NOMO-1 treated with dmso at 0.1 percent for 144 hours (cell line): ENCODE results near the gene CDK5R2.

Source experiments
- DNase-seq: peaks from one replicate; lab custom pipeline; 2025; ENCODE audit not compliant: unreplicated experiment; lab: John Stamatoyannopoulos, UW

Gene CDK5R2

DNA sequence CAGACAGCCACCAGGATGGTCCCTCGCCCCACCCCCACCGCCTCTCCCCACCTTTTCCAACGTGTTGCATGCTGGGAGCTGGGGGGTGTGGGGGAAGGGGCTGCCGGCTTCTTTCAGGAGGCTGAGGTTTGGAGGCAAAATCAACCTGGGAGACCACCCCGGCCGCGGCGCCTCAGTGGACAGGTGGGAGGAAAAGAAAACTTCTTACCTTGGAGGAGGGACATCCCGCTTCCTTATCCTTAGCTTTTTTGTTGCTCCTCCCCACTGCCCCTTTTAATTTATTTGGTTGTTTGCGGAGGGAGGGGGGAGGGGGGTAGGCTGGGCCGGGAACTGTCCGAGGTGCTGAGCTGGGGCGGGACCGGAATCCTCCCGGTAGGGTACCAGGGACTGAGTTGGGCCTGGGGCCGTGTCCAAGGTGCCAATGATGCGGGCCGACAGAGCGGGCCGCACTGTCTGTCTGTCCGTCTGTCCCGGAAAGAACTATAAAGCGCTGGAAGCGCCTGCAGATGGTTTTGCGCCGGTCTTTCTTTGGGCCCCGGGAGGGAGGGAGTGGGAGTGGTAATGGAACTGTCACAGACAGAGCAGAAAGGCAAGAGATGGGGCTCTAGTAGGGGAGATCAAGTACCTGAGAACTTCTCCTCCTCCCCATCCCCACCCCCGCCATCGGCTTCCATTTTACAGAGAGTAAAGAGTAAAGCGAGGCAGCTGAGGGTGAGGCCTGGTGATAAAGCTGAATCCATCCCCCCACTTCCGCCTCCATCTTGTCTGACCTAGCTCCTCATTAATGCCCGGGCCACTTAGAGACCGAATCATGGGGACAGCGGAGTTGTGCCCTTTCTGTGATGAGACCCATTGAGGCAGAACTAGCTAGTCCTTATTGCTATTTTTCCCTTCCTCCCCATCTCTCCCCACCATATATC is 2.4 kb downstream of the CDK5R2 start:
- DNase-seq = no peak

DNA sequence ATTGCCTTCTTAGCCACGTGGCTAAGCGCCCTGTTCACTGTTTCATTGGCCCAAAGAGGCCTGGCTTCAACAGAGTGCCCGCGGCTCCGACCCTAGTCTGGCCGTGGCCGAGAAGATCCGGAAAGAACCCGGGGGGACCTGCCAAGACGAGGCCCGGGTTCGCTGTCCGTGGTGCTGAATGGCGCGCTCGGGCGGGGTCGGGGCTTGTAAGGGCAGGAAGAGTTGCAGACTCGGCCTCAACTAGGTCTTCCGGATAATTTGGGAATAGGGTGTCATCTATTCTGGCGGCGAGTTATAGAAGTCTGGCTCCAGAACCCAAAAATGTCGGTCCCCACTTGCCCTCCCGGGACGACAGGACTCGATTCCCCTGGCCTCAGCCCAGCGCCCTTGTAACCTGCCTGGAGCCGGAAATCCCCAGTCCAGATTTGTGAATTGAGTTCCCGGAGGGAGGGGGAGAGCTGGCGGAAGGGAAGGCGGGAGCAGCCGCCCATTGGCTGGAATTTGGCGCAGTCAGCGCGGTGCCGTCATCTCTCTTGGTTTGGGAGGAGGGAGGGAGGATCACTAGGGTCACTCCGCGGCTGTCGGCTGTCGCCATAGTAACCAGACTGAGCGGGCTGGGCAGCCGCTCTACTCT is 3.5 kb downstream of the CDK5R2 start:
- DNase-seq = peak; percentile 20

DNA sequence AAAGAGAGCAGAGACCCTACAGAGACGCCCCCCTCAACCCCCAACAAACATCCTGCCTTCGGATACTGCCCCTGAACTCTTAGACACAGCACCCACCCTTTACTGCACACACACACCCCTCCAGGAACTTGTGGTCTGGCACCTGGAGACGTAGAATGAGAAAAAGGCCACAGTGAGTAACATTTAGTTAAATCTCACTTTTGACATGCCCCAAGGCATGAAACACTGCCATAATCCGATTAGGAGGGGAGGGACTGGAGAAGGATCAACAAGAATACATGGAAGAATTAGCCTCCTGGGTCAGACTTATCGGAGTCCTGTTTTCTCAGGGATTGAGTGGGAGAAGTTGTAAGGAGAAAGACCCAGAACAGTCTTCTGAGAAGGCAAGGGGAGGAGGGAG is 4.1 kb downstream of the CDK5R2 start:
- no peak for DNase-seq

DNA sequence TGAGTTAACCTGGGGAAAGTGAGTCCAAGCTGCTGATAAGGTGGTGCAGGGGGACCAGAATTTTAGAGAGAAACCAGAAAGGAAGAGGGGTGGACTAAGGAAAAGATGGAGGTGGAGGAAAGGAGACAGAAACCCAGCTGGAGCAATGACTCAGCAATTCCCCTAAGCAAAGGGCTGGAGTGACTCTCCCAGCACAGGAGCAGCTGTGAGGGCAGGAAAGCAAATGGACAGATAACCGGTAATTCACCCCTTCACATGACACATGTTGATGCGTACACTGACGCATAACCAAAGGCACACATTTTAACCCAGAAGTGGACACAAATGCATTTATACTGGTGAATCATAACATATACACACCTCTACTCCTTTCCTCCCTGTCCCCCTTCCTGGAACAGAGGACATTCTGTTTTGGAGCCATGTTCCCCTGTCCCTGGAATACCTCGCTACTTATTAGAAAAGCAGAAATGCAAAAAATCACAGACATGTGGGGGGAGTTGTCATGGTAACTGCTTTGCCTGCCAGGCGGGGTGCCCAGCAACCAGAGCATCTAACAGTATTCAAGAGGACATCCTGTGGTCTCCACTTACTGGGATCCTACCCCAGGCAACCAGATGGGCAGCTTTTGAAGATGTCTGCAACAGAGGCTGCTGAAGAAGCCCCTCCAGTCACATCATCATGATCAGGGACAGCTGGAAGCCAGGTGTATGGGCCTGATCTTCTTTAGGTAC is 4.7 kb downstream of the CDK5R2 start:
- no peak for DNase-seq

DNA sequence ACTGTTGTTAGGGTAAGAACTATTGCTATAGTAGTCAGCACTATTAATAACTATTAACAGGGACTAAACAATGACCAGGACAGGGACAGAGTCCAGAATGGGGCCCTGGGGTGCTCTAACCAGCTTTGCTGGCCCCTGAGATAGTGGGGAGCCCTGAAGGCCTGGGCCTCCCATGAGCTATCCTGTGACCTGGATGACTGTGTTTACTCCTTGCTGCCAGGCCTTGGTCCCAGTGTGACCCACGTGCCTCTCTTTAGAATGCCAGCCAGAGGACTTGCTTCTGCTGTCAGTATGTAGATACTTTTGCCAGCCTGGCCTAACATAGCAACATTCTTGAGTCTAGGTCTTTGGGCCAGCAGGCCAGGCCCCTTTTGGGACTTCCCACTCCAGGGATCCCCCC is 11.4 kb downstream of the CDK5R2 start:
- no peak for DNase-seq

DNA sequence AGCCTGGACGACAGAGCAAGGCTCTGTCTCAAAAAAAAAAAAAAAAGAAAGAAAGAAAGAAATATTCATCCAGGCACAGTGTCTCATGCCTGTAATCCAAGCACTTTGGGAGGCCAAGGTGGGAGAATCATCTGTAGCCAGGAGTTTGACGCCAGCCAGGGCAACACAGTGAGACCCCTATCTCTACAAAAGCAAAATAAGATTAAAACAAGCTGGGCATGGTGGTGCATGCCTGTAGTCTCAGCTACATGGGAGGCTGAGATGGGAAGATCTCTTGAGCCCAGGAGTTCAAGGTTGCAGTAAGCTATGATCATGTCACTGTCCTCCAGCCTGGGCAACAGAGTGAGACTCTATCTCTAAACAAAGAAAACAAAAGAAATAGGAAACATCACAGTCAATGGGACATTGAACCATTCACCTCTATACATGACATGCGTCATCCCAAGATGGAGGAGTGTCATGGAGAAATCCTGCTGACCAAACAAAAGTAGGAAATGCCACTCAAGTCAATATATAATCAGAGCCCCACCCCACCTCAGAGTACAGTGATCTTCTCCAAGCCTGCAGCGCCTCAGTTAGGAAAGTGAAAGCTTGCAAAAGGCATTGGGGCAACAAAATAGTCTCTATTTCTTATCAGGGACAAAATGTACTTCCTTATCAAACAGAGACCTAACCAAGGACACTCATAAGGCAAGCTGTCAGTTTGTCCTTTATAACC is 15.8 kb downstream of the CDK5R2 start:
- no peak for DNase-seq

DNA sequence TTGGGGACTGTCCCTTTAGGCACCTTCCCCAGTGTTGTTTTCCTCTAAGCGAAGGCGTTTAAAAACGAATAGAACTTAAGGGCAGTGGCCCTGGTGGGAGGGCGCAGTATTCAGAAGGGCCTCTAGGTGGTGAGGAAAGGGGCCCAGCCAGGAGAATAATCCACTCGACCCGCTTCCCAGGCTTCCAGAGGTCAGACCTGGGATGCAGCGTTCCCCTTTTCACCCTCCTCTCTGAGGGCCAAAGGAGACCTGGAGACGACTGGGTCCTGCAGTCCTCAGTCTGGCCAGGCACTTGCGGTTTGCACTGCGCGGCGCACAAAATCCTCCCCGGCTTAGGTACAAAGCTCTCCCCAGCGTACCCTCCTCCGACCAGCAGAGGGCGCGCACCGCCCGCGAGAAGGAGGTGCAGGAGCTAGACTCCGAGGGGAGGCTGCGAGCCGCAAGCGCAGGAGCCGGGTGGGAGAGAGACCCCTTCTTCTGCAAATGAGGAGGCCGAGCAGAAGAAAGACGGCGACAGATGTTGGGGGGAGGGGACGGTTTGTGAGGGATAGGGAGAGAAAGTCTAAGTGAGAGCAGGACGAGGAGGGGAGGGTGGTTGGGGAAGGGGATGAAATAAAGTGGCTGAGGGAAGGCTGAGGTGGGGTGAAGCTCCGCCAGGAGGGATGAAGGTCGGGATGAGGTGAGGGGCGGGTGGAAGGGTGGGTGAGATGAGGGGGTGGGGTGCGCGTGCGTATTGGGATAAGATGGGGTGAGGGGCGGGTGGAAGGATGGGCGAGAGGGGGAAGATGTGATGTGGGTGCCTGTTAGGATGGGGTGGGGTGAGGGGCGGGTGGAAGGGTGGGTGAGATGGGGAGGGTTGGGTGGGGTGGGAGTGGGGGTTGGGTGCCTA is 20.6 kb downstream of the CDK5R2 start:
- peak; percentile 66 for DNase-seq

DNA sequence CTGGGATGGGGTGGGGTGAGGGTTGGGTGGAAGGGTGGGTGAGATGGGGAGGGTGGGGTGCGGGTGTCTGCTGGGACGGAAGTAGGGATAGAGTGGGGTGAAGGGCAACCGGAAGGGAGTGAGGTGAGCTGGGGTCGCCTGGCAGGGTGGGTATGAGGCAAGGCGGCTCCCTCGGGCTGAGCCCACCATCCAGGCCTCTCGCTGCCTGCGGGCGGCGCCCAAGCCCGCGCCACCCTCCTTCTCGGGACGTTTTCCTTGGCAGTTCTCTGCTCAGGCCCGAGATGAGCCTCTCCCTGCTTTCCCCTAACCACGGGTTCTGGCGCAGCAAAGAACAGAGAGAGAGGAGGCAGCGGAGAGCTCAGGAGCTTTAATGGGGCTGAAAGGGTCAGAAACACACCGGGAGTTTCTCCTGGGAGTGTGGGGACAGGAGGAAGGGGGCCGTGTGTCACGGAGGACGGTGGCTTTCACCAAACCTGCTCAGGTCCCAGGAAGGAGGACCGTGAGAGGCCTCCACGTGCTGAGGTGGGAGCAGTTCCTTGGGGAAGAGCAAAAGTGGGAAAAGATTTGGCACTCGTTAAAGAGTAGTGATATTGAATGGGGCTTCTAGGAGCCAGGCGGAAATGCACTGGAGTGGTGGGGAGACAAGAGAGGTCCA is 21.4 kb downstream of the CDK5R2 start:
- no peak for DNase-seq

DNA sequence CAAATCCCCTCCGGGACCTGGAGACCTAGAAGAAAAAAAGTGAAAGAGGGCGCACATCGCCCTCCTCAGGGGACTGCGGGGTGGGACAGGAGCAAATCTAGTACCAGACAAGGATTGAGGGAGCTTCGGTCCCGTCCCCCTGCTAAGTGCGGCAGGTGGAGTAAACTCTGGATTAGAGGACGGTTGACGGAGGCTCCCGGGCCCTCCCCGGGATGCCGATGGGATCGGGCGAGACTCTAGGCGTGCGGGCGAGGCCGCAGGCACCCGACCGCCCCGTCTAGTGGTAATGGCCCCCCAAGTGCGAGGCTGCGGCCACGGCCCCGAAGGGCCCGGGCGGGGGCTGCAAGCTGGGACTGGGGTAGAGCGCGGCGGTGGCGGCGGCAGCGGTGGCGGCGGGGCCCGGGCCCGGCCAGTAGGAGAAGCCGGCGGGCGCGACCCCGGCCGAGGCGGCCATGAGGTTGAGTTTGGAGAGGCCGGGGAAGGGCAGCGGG is 22.0 kb downstream of the CDK5R2 start:
- no peak for DNase-seq

DNA sequence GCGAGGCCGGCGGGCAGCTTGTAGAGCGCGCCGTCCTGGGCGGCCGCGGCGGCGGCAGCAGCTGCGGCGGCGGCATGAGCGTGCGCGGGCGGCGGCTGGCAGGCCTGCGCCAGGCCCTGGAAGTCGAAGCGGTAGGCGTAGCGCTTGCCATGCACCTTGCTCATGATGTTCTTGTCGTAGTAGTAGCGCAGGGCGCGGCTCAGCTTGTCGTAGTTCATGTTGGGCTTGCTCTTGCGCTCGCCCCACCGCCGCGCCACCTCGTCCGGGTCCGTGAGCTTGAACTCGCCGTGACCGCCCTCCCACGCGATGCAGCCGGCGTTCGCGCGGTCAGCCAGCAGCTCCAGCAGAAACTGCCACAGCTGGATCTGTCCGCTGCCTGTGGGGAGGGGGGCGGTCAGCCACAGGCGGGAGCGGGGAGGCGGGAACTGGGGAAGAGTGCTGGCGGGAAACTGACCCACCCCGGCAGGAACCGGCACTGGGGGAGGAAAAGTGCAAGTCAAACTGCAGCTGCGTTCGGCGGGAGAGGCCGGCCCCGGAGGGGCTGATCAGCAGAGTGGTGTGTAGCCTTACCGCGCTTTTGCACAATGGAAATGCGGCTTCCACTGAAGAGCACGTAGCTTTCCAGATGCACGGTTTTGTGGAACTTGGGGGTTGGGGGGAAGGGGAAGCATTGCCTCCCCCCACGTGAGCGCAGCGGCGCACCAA is 22.6 kb downstream of the CDK5R2 start:
- DNase-seq = peak; percentile 18

DNA sequence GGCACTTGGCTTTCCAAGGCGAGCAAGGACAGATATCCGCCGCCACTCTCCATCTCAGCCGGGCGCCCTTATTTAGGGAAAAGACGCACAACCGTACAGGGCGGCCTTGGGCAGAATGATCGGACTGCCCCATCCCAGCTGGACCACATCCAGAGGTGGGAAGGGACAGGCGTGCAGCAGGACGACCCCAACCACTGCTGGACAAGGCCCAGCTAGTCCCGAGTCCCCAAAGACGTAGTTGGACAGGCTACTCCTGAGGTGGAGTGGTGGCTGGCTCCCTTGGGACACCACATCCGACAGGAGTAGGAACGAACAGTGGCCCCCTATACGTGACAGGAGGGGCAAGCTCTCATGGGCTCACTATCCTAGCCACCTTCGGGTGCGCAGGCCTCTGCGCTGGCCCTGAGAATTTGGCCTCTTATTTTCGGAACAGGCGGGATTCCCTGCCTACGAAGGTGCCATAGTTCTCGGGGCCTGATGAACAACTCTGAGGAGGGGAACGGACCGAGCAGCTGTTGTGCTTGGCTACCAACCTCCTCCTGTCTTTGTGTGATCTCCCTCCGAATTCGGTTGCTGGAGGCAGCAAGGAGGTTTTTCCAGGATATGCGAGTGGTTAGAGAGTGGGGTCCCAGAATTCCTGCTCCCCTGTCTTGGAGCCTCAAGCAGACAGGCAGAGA is 23.3 kb downstream of the CDK5R2 start:
- DNase-seq = no peak

DNA sequence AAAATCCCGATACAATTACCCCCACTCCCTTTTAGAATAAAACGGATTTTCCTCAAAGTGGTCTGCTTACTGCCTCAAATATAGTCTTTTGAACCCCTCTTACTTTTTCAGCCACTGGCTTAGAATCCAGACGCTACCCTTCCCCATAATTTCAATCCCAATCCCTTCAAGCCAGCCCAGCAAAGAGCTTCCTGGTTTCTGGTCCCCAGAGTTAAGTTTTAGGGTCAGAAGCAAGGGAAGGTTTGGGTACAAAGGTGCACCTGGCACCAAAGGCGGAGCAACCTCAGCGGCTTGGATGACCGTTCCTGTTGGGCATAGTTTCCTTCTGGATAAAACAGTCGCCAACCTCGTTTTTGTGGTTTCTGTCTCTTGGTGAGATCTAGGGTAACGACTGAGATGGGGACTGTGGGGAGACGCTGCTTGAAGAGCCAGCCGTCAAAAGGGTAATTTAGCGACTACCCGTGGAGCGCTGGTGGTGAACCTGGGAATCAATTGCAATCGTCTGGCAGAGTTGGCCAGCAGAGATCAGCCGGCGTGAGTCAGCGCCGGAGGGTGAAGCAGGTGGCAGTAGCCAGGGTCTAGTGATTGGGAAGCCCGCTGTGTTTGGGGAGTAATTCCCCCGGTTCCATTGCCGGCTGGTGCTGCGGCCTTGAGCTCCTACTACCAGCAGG is 23.9 kb downstream of the CDK5R2 start:
- DNase-seq = no peak

DNA sequence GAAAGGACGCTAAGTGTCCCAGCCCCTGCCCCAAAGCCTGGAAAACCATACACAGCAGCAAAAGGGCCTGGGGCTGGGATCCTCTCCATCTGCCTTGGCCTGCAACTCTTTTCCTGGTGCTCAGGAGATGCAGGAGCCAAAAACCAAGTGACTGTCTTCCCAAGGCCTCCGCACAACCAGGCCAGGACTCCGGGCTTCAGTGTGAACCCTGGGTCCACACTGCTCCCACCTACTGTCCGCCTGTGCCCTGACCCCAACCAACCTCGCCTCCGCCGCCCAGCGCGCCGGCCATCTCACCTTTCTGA is 24.4 kb downstream of the CDK5R2 start:
- DNase-seq = no peak

DNA sequence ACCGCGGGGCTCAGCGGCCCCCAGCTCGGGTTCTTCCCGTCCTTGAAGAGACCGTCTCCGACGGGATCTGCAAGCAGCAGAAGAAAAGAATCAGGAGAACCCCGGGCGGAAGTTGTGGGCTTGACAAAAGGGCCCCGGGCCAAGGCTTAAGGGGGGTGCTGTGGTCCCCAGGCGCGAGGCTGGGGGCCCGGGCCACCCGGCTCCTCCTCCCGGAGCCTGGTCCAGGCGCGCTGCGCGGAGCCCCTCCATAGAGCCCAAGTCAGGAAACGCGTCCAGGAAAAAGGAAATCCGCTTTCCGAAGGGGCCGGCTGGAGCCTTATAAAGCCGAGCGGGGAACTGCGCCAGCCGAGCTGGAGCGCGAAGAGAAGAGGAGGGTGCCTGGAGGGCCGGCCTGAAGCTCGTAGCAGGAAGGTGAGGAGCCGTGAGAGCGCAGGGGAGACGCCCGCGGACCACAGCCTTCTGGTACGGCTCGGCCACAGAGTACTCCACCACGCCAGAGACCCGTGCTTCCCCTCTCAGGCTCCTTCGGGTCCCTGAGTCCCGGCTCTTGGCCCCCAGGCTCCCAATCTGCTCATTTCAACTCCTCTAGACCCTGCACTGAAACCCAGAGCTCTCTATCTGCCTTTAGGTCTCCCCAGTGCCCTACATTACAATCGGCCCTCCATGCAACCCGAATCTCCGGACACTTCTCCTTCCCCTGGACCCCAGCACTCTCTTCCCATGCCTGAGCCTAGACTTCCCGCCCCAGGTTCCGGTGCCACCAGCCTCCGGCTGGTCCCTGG is 25.0 kb downstream of the CDK5R2 start:
- no peak for DNase-seq

DNA sequence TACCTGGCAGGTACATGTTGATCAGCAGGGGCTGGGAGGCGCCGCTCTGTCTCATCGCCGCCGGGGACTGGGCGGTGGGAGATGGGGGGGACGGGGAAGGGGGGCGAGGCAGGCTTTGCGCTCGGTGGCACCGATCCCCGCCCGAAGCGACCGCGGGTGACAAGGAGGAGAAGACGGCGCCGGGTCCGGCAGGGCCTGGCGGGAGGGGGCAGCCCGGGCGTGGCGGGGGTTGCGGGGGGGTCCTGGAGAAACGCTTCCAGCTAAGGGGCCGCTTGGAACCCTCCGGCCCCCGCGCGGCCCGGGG is 25.5 kb downstream of the CDK5R2 start, which contains the start of gene FEV:
Gene FEV, minus strand, starts transcription at position 164 of the 304 bp plus-strand sequence. Its CDS starts 109 bp downstream, at position 55.
- no peak for DNase-seq

DNA sequence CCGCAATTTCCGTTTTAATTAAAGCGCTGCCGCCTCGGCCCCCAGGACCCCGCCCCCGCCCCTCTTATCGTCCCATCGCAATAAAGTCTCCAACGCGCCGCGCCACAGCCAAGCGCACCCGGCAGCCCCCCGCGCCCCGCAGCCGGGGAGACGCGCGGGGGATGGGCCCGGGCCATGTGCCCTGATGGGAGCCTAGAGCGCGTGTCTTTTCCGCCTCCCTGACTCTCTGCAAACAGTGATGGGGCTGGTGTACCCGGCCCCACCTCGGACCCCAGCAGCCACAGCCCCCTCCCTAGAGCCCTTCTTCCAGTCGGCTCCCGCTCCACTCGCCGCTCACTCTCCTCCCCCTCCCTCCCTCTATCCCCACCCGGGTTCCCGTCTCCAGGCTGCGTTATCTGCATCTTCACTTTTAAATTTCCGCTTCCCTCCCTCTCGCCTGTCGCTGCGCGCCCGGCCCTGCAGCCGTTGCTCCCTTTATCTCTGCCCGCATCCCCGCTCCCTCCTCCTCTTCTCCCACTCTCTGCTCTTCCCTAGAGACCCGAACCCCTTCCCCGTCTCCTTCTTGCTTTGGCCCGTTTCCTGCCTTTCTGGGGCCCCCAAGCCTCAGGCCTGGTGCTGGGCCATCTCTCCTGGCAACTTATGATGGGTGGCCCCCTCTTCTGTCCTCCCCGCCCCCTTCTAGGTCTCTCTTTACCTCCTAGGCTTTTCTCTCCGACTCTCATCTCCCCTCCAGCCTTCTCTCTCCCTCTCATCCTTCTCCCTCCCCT is 26.0 kb downstream of the CDK5R2 start:
- DNase-seq = no peak
